Tibial artery (tissue), 4 donors: ENCODE data around the gene NOX3.
"Not testable (repeated sequence)": the region's sequence is repeated elsewhere in the genome, so short reads cannot be mapped to it uniquely, and the experiment has no call there.

Source experiments
- DNase-seq, 2 donors: peaks; one replicate each; pipeline ENCODE4 v3.0.0-alpha.2; 2019
- H3K27ac ChIP-seq, 2 donors: fragments of 200-600 bp; sonication (generic) in 1 of 2; 1 replicate in 1 of 2; 2 replicates in 1 of 2; pipeline ENCODE4 v1.5.1; 2018 to 2019; ENCODE audit warnings: mild to moderate bottlenecking in 1 of 2
- H3K27me3 ChIP-seq, 2 donors: fragments of 200-600 bp; sonication (generic) in 1 of 2; one replicate each; pipeline versions ENCODE4 v1.5.1 to v1.6.0; 2016 to 2019
- H3K36me3 ChIP-seq, 3 donors: fragments of 200-600 bp; sonication (generic) in 2 of 3; one replicate each; pipeline ENCODE4 v1.5.1; 2016 to 2019; ENCODE audit warnings: mild to moderate bottlenecking in 2 of 3
- H3K4me1 ChIP-seq, 4 donors: fragments of 200-600 bp; sonication (generic) in 2 of 4; 1 replicate in 3 of 4; 2 replicates in 1 of 4; pipeline ENCODE4 v1.5.1; 2016 to 2019
- H3K4me3 ChIP-seq, 2 donors: fragments of 200-600 bp; sonication (generic) in 1 of 2; 1 replicate in 1 of 2; 2 replicates in 1 of 2; pipeline ENCODE4 v1.5.1; 2018 to 2019; ENCODE audit warnings: mild to moderate bottlenecking in 2 of 2
- H3K9me3 ChIP-seq, 3 donors: fragments of 200-600 bp; sonication (generic) in 1 of 3; one replicate each; pipeline ENCODE4 v1.5.1; 2016 to 2019
- CTCF ChIP-seq, 2 experiments: fragments of 200-600 bp in 1 of 2; fragments of 450-650 bp in 1 of 2; IDR thresholded peaks; one replicate each; pipeline ENCODE4 v1.5.1; 2017 to 2019; ENCODE audit warnings: antibody characterized with exemption in 2 of 2, mild to moderate bottlenecking in 1 of 2, moderate library complexity in 1 of 2
- intact Hi-C: fragments of 100-400 bp; cut with DNase I; formaldehyde crosslinking; loops from one replicate; pipeline ENCODE4 v1.15.0; 2023; ENCODE audit warnings: low total_unique reads

NOX3 gene

DNA sequence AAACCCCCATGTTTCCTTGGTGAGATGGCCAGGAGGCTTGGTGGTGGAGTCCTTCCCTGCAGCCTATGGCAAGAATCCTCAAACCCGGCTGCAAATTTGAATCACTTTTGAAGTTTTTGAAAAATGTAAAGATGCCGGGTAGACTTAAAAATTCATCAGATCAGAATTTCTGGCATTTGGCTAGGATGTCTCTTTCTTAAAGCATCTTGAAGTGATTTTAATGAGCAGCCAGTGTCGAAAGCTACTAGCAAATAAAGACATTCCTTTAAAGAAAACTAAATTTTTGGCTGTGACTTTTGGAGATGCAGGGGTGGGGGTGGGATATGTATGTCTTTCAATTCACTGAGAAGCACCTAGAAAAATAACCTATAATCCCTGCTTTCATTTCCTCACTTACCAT, 25.6 kb upstream of the NOX3 start:
- no peak for DNase-seq
- Histone ChIP-seq H3K27me3 (no peaks in the 10 kb centered on the region), H3K36me3 (no peaks in the 10 kb centered on the region), H3K4me3 (no peak overlapping the region), H3K27ac (no peak overlapping the region), H3K9me3 (no peaks in the 10 kb centered on the region), H3K4me1 (no peaks in the 10 kb centered on the region)
- no peak for TF ChIP-seq CTCF (IDR thresholded peaks at IDR 0.05)
- intact Hi-C loops: no loop called here

GRCh38 chr6:155473741-155474140, 18.1 kb upstream of the NOX3 start:
- DNase-seq: no peak
- Histone ChIP-seq H3K27me3 (no peaks in the 10 kb centered on the region), H3K27ac (no peak overlapping the region), H3K36me3 (no peaks in the 10 kb centered on the region), H3K9me3 (peaks cover 0 to 7% (median under 1%) of the 10 kb centered on the region in 3 donors), H3K4me3 (no peak overlapping the region), H3K4me1 (no peaks in the 10 kb centered on the region)
- no peak for TF ChIP-seq CTCF (IDR thresholded peaks at IDR 0.05)
- intact Hi-C loops: no loop called here

GRCh38 chr6:155472886-155473285, 17.2 kb upstream of the NOX3 start:
- Histone ChIP-seq H3K27ac (no peak overlapping the region), H3K4me3 (no peak overlapping the region), H3K4me1 (no peaks in the 10 kb centered on the region), H3K27me3 (no peaks in the 10 kb centered on the region), H3K9me3 (peaks cover 0 to 14% (median 9%) of the 10 kb centered on the region in 3 donors), H3K36me3 (no peaks in the 10 kb centered on the region)
- DNase-seq: no peak
- intact Hi-C loops: no loop called here
- no peak for TF ChIP-seq CTCF (IDR thresholded peaks at IDR 0.05)

DNA sequence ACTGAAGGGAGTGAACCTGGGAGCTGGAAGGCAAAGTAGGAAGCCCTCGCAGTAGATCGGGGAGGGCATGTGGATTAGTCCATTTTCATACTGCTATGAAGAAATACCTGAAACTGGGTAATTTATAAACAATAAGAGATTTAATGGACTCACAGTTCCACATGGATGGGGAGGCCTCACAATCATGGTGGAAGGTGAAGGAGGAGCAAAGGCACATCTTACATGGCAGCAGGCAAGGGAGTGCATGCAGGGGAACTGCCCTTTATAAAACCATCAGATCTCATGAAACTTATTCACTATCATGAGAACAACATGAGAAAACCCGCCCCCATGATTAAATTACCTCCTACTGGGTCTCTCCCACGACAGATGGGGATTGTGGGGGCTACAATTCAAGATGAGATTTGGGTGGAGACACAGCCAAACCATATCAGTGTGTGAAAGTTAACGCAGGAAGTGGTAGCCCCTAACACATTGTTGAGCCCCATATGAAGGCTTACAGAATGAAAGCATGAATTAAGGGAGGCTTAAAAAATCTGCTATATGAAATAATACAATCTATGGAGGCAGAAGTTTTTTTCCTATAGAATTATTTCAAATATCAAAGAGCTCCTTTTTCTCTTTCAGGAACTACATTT, 15.5 kb upstream of the NOX3 start:
- intact Hi-C loops, H3K4me1 ChIP-seq, H3K27ac ChIP-seq, H3K27me3 ChIP-seq, H3K36me3 ChIP-seq, DNase-seq, H3K4me3 ChIP-seq: not testable (repeated sequence)
- peaks cover 0 to 15% (median 10%) of the 10 kb centered on the region in 3 donors for H3K9me3 ChIP-seq

DNA sequence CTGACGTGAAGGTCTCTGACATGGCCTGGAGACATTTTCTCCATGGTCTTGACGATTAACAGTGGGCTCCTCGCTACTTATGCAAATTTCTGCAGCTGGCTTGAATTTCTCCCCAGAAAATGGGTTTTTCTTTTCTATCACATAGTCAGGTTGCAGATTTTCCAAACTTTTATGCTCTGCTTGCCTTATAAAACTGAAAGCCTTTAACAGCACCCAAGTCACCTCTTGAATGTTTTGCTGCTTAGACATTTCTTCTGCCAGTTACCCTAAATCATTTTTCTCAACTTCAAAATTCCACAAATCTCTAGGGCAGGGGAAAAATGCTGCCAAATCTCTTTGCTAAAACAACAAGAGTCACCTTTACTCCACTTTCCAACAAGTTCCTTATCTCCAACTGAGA, 12.9 kb upstream of the NOX3 start:
- H3K36me3 ChIP-seq, intact Hi-C loops, H3K4me3 ChIP-seq, H3K27ac ChIP-seq, H3K27me3 ChIP-seq, H3K4me1 ChIP-seq, DNase-seq: not testable (repeated sequence)
- H3K9me3 ChIP-seq: peaks cover 0 to 15% (median 10%) of the 10 kb centered on the region in 3 donors

GRCh38 chr6:155466539-155466938, 10.9 kb upstream of the NOX3 start:
- Histone ChIP-seq H3K36me3 (no peaks in the 10 kb centered on the region), H3K4me3 (no peak overlapping the region), H3K9me3 (peaks cover 0 to 15% (median 10%) of the 10 kb centered on the region in 3 donors), H3K4me1 (no peaks in the 10 kb centered on the region), H3K27me3 (no peaks in the 10 kb centered on the region), H3K27ac (no peak overlapping the region)
- intact Hi-C loops: no loop called here
- no peak for TF ChIP-seq CTCF (IDR thresholded peaks at IDR 0.05)
- no peak for DNase-seq

- Histone ChIP-seq H3K4me1 (no peaks in the 10 kb centered on the region), H3K4me3 (no peak overlapping the region), H3K9me3 (no peaks in the 10 kb centered on the region), H3K27me3 (no peaks in the 10 kb centered on the region), H3K36me3 (no peaks in the 10 kb centered on the region), H3K27ac (no peak overlapping the region)
- no peak for DNase-seq
- TF ChIP-seq CTCF (IDR thresholded peaks at IDR 0.05): no peak
- intact Hi-C loops: no loop called here
These were observed 5.9 kb upstream of the NOX3 start for GRCh38 chr6:155461556-155461955.
